GF-D8 (cell line): ENCODE data around the gene LEAP2.

Experiments
- DNase-seq: peaks from one replicate; lab custom pipeline; 2025; lab: John Stamatoyannopoulos, UW

LEAP2 gene

GRCh38 chr5:132873119-132873929, at the start of gene LEAP2:
LEAP2 (plus strand) TSS chr5:132873668; CDS start chr5:132873695, 27 bp downstream.
- no peak for DNase-seq

GRCh38 chr5:132824426-132824825, 49.0 kb upstream of the LEAP2 start:
- DNase-seq = no peak

GRCh38 chr5:132825033-132825833, 48.2 kb upstream of the LEAP2 start:
- DNase-seq = no peak

GRCh38 chr5:132825834-132826391, 47.6 kb upstream of the LEAP2 start:
- no peak for DNase-seq

- no peak for DNase-seq
Observed at GRCh38 chr5:132826424-132827082, 46.9 kb upstream of the LEAP2 start.

- DNase-seq = no peak
Observed at GRCh38 chr5:132827943-132828673, 45.4 kb upstream of the LEAP2 start.

- DNase-seq = no peak
Observed at GRCh38 chr5:132828846-132829494, 44.5 kb upstream of the LEAP2 start.

GRCh38 chr5:132829742-132830435, 43.6 kb upstream of the LEAP2 start:
- no peak for DNase-seq

- DNase-seq = no peak
Observed at GRCh38 chr5:132830436-132831094, 42.9 kb upstream of the LEAP2 start, which contains the start of gene SHROOM1. SHROOM1 (minus strand) TSS chr5:132830647; CDS start chr5:132826140, 4,507 bp downstream.

- DNase-seq = no peak
Observed at GRCh38 chr5:132831095-132831860, 42.2 kb upstream of the LEAP2 start.

- no peak for DNase-seq
Observed at GRCh38 chr5:132832612-132833011, 40.9 kb upstream of the LEAP2 start.

GRCh38 chr5:132834057-132834456, 39.4 kb upstream of the LEAP2 start:
- DNase-seq = no peak

GRCh38 chr5:132836852-132837251, 36.6 kb upstream of the LEAP2 start:
- DNase-seq = no peak

GRCh38 chr5:132837868-132838267, 35.6 kb upstream of the LEAP2 start:
- DNase-seq = no peak

- no peak for DNase-seq
Observed at GRCh38 chr5:132838516-132839282, 34.8 kb upstream of the LEAP2 start.

- no peak for DNase-seq
Observed at GRCh38 chr5:132839426-132840301, 33.8 kb upstream of the LEAP2 start.

- no peak for DNase-seq
Observed at GRCh38 chr5:132840313-132840712, 33.2 kb upstream of the LEAP2 start.
